AML-193 (cell line): Measurements from ENCODE around the gene SAPCD2.

Experiments used
- DNase-seq, 2 experiments: peaks; one replicate each; lab custom pipeline; 2025; lab: John Stamatoyannopoulos, UW

The SAPCD2 gene

GRCh38 chr9:137082222-137082924 lies 12.0 kb upstream of the SAPCD2 start:
- no peak for DNase-seq

- DNase-seq: no peak
Measured at GRCh38 chr9:137080260-137081122, 10.1 kb upstream of the SAPCD2 start.

- no peak for DNase-seq
Measured at GRCh38 chr9:137079401-137079787, 9.0 kb upstream of the SAPCD2 start.

- DNase-seq: no peak
Measured at GRCh38 chr9:137078701-137079400, 8.5 kb upstream of the SAPCD2 start.

- DNase-seq: no peak
Measured at GRCh38 chr9:137077758-137078693, 7.7 kb upstream of the SAPCD2 start.

- DNase-seq: peak; percentile 41 to 57
Measured at GRCh38 chr9:137077010-137077747, 6.8 kb upstream of the SAPCD2 start, which contains the start of gene UAP1L1. UAP1L1 (plus strand) TSS chr9:137077517; CDS start chr9:137077533, 16 bp downstream.

- no peak for DNase-seq
Measured at GRCh38 chr9:137076636-137077009, 6.3 kb upstream of the SAPCD2 start.

- no peak for DNase-seq
Measured at GRCh38 chr9:137075275-137075775, 5.0 kb upstream of the SAPCD2 start.

GRCh38 chr9:137074657-137075274 lies 4.4 kb upstream of the SAPCD2 start:
- DNase-seq: no peak

GRCh38 chr9:137073992-137074399 lies 3.6 kb upstream of the SAPCD2 start:
- DNase-seq: no peak

- DNase-seq: no peak
Measured at GRCh38 chr9:137071282-137071681, 925 bp upstream of the SAPCD2 start.

GRCh38 chr9:137070906-137071275 lies 534 bp upstream of the SAPCD2 start:
- DNase-seq: no peak

GRCh38 chr9:137069508-137070091 lies 757 bp downstream of the SAPCD2 start:
- no peak for DNase-seq

GRCh38 chr9:137068539-137069507 lies 1.5 kb downstream of the SAPCD2 start:
- DNase-seq: no peak

GRCh38 chr9:137067860-137068538 lies 2.4 kb downstream of the SAPCD2 start:
- DNase-seq: peak; percentile 66 to 69

GRCh38 chr9:137066096-137066861 lies 4.1 kb downstream of the SAPCD2 start:
- DNase-seq: no peak

- DNase-seq: no peak
Measured at GRCh38 chr9:137065336-137065967, 4.9 kb downstream of the SAPCD2 start.
